ENCODE data around the gene PIGW.

DNA sequence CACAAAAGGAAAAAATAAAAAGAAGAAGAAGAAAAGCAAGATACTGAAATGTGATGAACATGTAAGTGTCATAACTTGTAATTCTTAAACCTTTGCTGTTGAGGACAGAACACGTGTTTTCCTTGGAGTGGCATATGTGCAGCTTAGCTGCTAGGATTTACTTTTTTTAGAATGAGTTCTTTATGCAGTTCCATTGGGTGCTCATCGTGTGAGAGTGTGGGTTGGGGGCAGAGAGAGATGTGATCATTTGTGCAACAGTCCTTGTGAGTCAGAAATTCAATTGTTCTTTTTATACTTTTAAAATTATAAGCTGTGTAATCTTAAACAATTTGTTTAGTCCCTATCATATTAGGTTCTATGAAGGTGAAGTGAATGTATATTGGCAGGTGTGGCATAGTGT, 51.4 kb downstream of the PIGW start:
- TF ChIP-seq RFX1 (IDR thresholded peaks at IDR 0.05) (no peak), FOS (IDR thresholded peaks at IDR 0.05; ENCODE audit: extremely low read depth, insufficient read length) (no peak), MAFG (tag; conservative IDR thresholded peaks at IDR 0.05) (no peak), SOX6 (IDR thresholded peaks at IDR 0.05) (no peak), TBP (optimal IDR thresholded peaks at IDR 0.05; ENCODE audit: low read depth, low read length) (no peak), IRF2 (CRISPR knock-in tag; IDR thresholded peaks at IDR 0.05) (no peak), JUNB (CRISPR knock-in tag; conservative IDR thresholded peaks at IDR 0.05) (no peak), PML (IDR thresholded peaks at IDR 0.05; ENCODE audit: low read length) (no peak), POLR2A (conservative IDR thresholded peaks at IDR 0.05) (no peak), EGR1 (conservative IDR thresholded peaks at IDR 0.05) (no peak), ZC3H4 (CRISPR knock-in tag; IDR thresholded peaks at IDR 0.05; ENCODE audit: borderline replicate concordance) (no peak), ZNF224 (CRISPR knock-in tag; IDR thresholded peaks at IDR 0.05) (no peak)
- TF ChIP-seq, protein P1, sequence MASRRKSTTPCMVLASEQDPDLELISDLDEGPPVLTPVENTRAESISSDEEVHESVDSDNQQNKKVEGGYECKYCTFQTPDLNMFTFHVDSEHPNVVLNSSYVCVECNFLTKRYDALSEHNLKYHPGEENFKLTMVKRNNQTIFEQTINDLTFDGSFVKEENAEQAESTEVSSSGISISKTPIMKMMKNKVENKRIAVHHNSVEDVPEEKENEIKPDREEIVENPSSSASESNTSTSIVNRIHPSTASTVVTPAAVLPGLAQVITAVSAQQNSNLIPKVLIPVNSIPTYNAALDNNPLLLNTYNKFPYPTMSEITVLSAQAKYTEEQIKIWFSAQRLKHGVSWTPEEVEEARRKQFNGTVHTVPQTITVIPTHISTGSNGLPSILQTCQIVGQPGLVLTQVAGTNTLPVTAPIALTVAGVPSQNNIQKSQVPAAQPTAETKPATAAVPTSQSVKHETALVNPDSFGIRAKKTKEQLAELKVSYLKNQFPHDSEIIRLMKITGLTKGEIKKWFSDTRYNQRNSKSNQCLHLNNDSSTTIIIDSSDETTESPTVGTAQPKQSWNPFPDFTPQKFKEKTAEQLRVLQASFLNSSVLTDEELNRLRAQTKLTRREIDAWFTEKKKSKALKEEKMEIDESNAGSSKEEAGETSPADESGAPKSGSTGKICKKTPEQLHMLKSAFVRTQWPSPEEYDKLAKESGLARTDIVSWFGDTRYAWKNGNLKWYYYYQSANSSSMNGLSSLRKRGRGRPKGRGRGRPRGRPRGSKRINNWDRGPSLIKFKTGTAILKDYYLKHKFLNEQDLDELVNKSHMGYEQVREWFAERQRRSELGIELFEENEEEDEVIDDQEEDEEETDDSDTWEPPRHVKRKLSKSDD (conservative IDR thresholded peaks at IDR 0.05; ENCODE audit: low read length): no peak
